Thoracic aorta (tissue), 2 donors: ENCODE results near the gene PLEKHA4. TPM values are rescaled to one million over a fixed set of nuclear protein-coding genes. Genes with fewer than 3 reads are reported as not detected.

Experiments used
- ATAC-seq: fragments of 150-250 bp; one replicate; pipeline ENCODE4 v1.8.0; 2017; ENCODE audit warnings: low read depth; ENCODE audit not compliant: insufficient number of reproducible peaks, low FRiP score
- DNase-seq: peaks from one replicate; pipeline ENCODE4 v3.0.0-alpha.2; 2020; ENCODE audit warnings: low spot score
- H3K27ac ChIP-seq, 2 donors: fragments of 200-600 bp; sonication (generic); 1 replicate in 1 of 2; 2 replicates in 1 of 2; pipeline ENCODE4 v1.5.1; 2016; ENCODE audit warnings: mild to moderate bottlenecking in 2 of 2, moderate library complexity in 2 of 2
- H3K27me3 ChIP-seq: fragments of 200-600 bp; sonication (generic); replicated peaks from 2 replicates; pipeline ENCODE4 v1.6.0; 2016; ENCODE audit warnings: mild to moderate bottlenecking; ENCODE audit not compliant: insufficient read depth
- H3K36me3 ChIP-seq: fragments of 200-600 bp; sonication (generic); one replicate; pipeline ENCODE4 v1.5.1; 2016
- H3K4me1 ChIP-seq, 2 donors: fragments of 200-600 bp; sonication (generic); 1 replicate in 1 of 2; 2 replicates in 1 of 2; pipeline versions ENCODE4 v1.5.1 to v1.6.0; 2016; ENCODE audit warnings: low read depth in 2 of 2, mild to moderate bottlenecking in 1 of 2; ENCODE audit not compliant: control insufficient read depth in 1 of 2
- H3K4me3 ChIP-seq: fragments of 200-600 bp; sonication (generic); 2 replicates; pipeline ENCODE4 v1.5.1; 2016; ENCODE audit warnings: mild to moderate bottlenecking
- H3K9me3 ChIP-seq: fragments of 200-600 bp; sonication (generic); 2 replicates; pipeline ENCODE4 v1.5.1; 2016
- CTCF ChIP-seq: fragments of 200-600 bp; sonication (generic); IDR thresholded peaks from one replicate; pipeline ENCODE4 v1.5.1; 2019; ENCODE audit warnings: antibody characterized with exemption
- total RNA-seq, 2 donors: library from RNA; depleted of rRNA; stranded (reverse); fragments of >200 nt; gene quantifications; one replicate each; pipeline versions ENCODE4 v1.1.0 to v1.2.3, GENCODE V29; 2016

The PLEKHA4 gene
- total RNA-seq, 2 donors from 2014 or later, result 45.1 to 45.2 TPM

GRCh38 chr19:48870048-48870447 lies 1.6 kb upstream of the PLEKHA4 start:
- Histone ChIP-seq H3K9me3 (no peaks in the 10 kb centered on the region), H3K4me1 (peaks cover 3 to 28% of the 10 kb centered on the region in 2 donors), H3K36me3 (peaks cover 13% of the 10 kb centered on the region), H3K27ac (no peak overlapping the region), H3K27me3 (no peaks in the 10 kb centered on the region), H3K4me3 (no peak overlapping the region)
- TF ChIP-seq CTCF, result no peak
- ATAC-seq (no peak), DNase-seq (no peak)

GRCh38 chr19:48867746-48868113 lies 687 bp downstream of the PLEKHA4 start:
- peak overlapping the region; percentile 63 for H3K4me3 ChIP-seq
- no peaks in the 10 kb centered on the region for H3K9me3 ChIP-seq
- ATAC-seq, result no peak
- no peaks in the 10 kb centered on the region for H3K36me3 ChIP-seq
- TF ChIP-seq CTCF, result no peak
- H3K4me1 ChIP-seq, result peaks cover 3 to 28% of the 10 kb centered on the region in 2 donors
- no peaks in the 10 kb centered on the region for H3K27me3 ChIP-seq
- no peak for DNase-seq
- peak overlapping the region; percentile 85 to 86 for H3K27ac ChIP-seq

- ATAC-seq (no peak), DNase-seq (no peak)
- peak overlapping the region in 1 of 2 donors; percentile 86 for H3K27ac ChIP-seq
- H3K9me3 ChIP-seq, result no peaks in the 10 kb centered on the region
- H3K27me3 ChIP-seq, result no peaks in the 10 kb centered on the region
- no peaks in the 10 kb centered on the region for H3K36me3 ChIP-seq
- no peak for TF ChIP-seq CTCF
- peaks cover 3 to 28% of the 10 kb centered on the region in 2 donors for H3K4me1 ChIP-seq
- H3K4me3 ChIP-seq, result peak overlapping the region; percentile 63
Observed at GRCh38 chr19:48867123-48867745, 1.2 kb downstream of the PLEKHA4 start.

GRCh38 chr19:48866692-48867091 lies 1.7 kb downstream of the PLEKHA4 start:
- H3K27me3 ChIP-seq, result no peaks in the 10 kb centered on the region
- H3K4me1 ChIP-seq, result peaks cover 3 to 28% of the 10 kb centered on the region in 2 donors
- no peak for DNase-seq
- peak overlapping the region; percentile 63 for H3K4me3 ChIP-seq
- no peak for TF ChIP-seq CTCF
- no peak for ATAC-seq
- no peak overlapping the region for H3K27ac ChIP-seq
- no peaks in the 10 kb centered on the region for H3K36me3 ChIP-seq
- no peaks in the 10 kb centered on the region for H3K9me3 ChIP-seq

- no peak overlapping the region for H3K27ac ChIP-seq
- peaks cover 5% of the 10 kb centered on the region for H3K36me3 ChIP-seq
- no peaks in the 10 kb centered on the region for H3K9me3 ChIP-seq
- H3K27me3 ChIP-seq, result no peaks in the 10 kb centered on the region
- peaks cover 0 to 17% of the 10 kb centered on the region in 2 donors for H3K4me1 ChIP-seq
- TF ChIP-seq CTCF, result no peak
- DNase-seq (no peak), ATAC-seq (no peak)
- H3K4me3 ChIP-seq, result no peak overlapping the region
Observed at GRCh38 chr19:48862827-48863226, 5.6 kb downstream of the PLEKHA4 start.
